Left ventricle myocardium superior (tissue), 1 donor: ENCODE results near the gene PSAT1. TPM values are rescaled to one million over a fixed set of nuclear protein-coding genes. Genes with fewer than 3 reads are reported as not detected.
"Not testable (repeated sequence)": the region's sequence is repeated elsewhere in the genome, so short reads cannot be mapped to it uniquely, and the experiment has no call there.

Source experiments
- ATAC-seq: fragments of 200-7000 bp; cut with Tn5 transposase; one replicate; pipeline ENCODE4 v1.9.1; 2020; ENCODE audit warnings: mild to moderate bottlenecking, moderate library complexity
- DNase-seq: peaks from one replicate; pipeline ENCODE4 v3.0.0-alpha.2; 2020
- intact Hi-C: fragments of 100-400 bp; cut with micrococcal nuclease; formaldehyde crosslinking; loops from one replicate; pipeline ENCODE4 v1.11.0; 2022
- long read RNA-seq: library from polyadenylated mRNA; unstranded; transcript quantifications from one replicate; pipeline ENCODE4 v2.0.0, GENCODE V29; 2021
- total RNA-seq: library from RNA; stranded (reverse); fragmentation: NEBNext Ultra II Directional; extraction: Animal tissue kit (Norgen Biotek cat#: 25700); gene quantifications from one replicate; pipeline ENCODE4 v1.2.1, GENCODE V29; 2021
- donor health status: DM: no; HTN: yes; CAD: no; lungs with severe emphysema.

Gene PSAT1
- 0.79 TPM for total RNA-seq
- long read RNA-seq: 0 reads

DNA sequence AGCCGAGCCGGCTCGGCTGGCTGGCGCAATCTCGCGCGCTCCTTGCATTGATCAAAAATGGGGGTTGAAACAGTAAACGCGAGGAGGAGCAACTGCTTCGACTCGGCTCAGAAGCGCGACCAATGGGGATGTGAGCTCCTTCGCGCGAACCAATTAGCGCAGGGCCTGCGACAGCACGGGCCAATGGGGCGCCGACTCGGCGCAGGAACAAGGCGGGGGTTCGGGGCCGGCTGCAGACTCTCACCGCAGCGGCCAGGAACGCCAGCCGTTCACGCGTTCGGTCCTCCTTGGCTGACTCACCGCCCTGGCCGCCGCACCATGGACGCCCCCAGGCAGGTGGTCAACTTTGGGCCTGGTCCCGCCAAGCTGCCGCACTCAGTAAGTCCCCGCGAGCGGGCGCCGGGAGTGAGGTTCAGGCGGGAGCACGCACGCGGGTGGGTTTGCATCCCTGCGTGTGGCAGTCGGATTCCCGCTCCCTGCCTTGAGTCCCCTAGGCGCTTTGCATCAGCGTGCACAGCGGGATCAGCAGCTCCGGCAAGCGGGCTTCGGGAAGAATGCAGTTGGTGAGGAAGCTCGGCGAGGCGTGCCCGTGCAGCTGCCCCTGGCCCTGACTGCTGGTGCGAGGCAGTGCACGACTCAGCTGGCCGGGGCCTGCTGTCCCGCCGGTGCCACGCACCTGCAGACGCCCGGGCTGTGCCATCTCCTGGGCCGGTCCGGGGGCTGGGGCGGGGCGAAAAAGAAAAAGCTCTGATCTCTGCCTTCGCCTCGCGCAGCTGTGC is at the start of gene PSAT1:
Gene PSAT1 (plus strand): TSS at position 233 of the 779 bp plus-strand sequence. CDS start 86 bp downstream, at position 319.
- peak; percentile 86 for DNase-seq
- intact Hi-C loops: no loop called here
- peak; percentile 98 for ATAC-seq

DNA sequence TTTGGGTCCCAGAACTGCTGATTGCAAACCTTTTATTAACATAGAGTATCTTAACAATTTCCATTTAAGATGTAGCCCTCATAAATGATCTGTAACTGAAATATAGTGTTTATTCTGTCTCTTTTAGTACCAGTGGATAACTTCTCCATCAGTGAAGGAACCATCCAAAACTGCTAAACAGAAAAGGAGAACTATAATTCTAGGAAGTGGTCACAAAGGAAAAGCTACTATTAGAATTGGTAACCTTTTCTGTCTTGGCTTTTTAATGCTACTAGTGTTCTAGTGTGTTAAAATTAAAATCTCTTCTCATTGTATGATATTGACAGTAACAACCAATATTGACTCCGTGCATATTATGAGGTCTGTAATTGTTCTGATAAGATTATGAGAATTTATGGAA is 48.3 kb upstream of the PSAT1 start:
- ATAC-seq (no peak), DNase-seq (no peak)
- intact Hi-C loops: no loop called here

DNA sequence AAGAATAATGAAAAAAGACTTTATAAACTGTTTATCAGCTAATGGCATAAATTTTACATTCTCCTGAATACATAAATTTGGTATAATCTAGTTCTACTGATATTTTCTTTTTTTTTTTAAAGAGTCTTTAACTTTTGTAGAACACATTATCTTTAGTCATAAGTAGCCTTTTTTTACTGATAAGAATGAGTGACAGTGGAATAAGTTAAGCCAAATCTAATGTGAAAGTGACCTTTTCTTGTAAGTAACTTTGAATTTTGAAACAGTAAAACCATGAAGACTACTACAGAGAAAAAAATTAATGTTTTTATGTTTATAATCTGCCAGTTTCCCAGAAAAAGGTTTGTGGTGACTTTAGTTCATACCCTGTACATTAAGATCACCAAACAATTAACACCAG is 47.4 kb upstream of the PSAT1 start:
- ATAC-seq: no peak
- DNase-seq: no peak

DNA sequence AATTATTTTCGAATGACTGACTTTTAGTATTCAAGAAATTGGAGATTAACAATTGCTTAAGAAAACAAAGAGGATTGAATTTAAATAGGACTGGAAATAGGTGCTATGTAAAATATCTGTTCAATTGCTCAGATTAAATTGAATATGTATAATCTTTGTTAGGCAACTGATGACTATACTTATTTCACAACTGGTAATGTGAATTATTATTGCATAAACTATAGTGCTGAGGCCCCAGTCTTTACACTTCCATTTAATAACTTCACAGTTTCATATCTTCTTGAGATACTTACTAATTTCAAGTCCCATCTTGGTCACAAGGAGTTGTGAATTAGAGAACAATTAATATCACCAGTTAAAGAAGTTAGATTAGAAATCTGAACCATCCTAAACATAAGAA is 44.3 kb upstream of the PSAT1 start:
- intact Hi-C loops: no loop called here
- DNase-seq (no peak), ATAC-seq (no peak)

More for the DNA sequence above, 47.4 kb upstream of the PSAT1 start:
- intact Hi-C loops: no loop called here

DNA sequence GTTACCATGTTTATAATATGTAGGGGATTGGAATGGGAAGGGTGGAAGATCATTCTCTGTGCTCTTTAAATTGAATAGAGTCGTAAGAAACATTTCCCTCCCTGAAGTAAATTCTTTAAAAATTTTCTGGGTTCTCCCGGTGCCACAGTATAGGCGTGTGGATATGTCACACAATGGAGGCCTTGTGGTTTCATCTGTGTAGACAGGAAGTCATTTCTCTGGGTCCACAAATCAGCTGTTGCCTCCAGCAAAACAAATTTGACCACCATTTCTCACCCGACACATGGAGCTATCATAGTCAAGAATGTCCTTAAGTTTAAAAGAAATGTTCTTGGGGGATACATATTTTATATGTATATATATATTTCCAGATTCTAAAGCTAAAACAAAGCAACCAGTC is 43.6 kb upstream of the PSAT1 start:
- intact Hi-C loops: no loop called here
- DNase-seq (no peak), ATAC-seq (no peak)

DNA sequence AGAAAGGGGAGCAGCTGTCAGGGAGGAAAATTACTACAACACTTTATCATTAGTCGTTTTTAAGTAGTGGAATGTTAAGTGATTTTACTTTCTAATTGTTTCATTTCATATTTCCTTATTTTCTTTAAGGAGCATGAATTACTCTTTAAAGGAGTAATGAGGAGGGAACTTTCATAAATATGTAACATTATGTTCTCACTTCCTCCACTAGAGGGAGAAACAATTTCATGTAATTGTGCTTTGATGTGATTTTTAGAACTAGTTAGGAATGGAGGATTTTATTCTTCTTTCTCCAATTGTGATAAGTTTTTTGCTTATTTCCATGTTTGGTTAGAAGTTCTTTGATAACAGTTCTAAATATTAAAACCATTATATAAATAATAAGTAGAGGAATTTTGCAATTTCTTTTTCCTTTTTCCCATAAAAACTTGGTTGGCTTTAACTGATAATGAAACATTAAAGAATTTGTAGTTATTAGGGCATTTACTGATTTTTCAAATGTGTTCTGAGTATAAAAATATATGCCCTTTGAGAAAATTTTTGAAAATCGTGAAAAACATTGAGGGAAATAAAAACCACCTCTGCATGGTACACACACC is 35.4 kb upstream of the PSAT1 start:
- intact Hi-C loops: no loop called here

DNA sequence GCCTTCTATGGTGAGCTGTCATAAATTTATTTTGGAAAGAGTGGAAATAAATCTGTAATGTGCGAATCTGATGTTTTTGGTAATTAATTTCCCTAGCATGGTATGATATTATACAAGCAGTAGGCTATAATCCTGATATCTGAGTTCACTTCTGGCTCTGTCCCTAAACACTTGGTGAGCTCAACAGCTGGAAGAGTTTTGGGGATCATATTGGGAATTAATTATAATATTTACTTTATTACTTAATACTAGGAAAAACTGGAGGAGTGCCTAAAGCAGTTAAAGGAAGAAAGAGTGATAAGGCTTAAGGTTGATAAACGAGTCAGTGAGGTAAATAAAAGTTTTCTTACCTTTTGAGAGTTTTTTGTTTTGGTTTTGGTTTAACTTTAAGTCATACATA is 34.3 kb upstream of the PSAT1 start:
- DNase-seq (no peak), ATAC-seq (no peak)
- intact Hi-C loops: no loop called here

More for the DNA sequence above, 35.4 kb upstream of the PSAT1 start:
- DNase-seq (no peak), ATAC-seq (no peak)

DNA sequence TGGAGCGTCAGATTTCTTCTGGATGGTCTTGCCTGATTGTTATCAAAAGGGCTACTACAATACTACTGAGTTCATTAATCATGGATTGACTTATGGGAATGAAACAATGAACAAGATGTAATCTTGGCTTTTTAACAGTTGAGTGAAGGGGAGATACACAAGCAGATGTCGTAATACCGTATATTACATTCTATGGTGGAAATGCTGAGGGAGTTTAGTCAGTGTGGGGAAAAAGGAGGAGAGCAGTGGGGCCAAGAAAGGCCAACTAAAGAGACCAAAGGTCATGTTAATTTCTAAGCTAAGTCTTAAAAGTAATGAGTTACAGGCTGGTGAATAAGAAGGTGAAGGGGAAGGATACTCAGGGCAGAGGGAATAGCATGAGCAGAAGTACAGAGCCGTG is 29.0 kb upstream of the PSAT1 start:
- DNase-seq (no peak), ATAC-seq (no peak)
- intact Hi-C loops: no loop called here

DNA sequence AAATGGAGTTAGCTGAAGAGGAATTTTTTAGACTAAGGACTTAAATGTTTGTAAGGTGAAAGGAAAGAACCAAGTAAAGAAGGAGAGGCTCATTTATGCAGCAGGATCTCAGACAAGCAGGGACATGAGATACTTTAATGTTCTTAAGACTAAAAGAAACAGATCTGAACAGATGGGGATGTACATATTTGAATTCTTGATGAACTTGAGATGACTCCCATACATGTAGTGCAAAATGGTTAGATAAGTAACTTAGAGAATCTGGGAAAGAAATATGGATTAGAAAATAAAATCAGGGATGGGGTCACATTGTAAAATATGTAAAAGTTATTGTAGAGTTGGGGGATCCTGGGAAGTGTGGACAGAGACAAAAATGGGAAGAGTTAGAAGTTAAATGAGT is 27.1 kb upstream of the PSAT1 start:
- ATAC-seq: no peak
- DNase-seq: no peak
- intact Hi-C loops: no loop called here

DNA sequence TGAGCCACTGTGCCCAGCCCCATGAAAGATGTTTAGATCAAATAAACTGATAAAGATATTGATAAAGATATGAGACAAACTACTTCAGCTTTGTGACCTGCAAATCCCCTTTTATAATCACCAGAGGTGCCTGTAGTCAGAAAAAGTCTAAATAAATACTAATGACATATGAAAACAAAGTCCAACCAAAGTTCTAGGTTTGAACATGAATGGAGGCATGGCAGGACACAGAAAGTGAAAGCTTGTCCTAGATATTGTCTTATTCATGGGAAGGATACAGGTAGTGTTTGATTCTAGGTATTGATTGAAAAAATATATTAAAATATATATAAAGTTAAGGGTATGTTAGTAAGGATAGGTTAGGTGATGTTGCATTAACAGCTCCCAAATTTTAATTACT is 24.6 kb upstream of the PSAT1 start:
- intact Hi-C loops: no loop called here
- ATAC-seq (no peak), DNase-seq (no peak)

DNA sequence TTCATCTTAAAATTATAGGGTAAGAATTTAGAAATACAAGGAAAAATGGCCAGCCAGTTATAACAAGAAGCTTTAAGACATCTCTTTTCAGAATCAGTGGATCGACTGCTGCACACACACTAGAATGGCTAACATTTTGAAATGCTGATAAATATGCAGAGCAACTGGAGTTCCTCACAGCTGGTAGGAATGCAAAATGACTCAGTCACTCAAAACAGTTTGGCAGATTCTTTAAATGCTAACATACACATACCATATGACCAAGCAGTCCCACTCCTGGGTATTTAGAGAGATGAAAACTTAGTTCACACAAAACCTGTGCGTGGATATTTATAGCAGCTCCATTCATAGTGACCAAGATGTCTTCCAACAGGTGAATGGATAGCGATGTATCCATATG is 23.2 kb upstream of the PSAT1 start:
- intact Hi-C loops: no loop called here
- ATAC-seq (no peak), DNase-seq (no peak)

DNA sequence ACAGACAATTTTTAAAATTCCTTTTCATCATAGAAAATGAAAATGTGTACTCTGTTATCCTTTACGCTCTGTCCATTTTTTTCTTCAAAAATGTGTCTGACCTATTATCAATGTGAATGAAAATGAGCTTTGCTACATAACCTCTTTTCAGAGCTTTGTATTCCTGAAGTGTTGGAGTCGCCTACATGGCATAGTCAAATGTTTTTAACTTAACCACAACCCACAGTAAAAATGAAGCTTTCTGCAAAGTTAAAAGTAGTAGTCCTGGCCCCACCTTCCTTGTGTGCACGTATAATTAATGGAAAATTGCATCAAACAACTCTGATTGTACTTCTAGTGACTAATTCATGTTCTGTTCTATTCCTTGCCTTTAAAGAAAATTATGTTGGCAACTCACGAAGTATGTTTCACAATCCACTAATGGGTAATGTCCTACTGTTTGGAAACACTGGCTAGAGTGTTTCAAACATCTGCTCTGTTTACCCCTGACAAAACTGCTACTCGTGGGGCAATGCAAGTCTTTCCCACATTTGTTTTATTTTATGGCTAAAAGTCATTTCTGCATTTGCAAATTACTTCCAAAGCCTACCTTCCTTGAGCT is 18.6 kb upstream of the PSAT1 start:
- peak; percentile 74 for ATAC-seq
- intact Hi-C loops: no loop called here

DNA sequence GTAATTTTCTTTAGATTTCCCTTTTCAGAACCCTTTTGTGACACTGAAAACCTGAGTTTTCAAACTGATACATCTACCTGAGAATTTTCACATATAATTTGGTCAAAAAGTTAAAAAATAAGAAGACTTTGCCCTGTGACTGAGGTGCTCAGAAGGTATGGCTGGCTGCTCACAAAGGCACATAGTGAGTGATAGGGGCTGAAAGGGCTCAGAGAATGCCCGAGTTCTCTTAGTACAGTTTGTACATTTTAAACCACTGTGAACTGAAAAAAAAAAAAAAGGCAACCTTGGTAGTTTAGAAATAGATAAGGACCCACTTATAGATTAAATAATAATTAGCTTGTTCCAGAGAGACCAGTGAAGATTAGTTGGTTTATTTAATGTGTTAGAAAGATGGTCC is 18.1 kb upstream of the PSAT1 start:
- DNase-seq: no peak
- intact Hi-C loops: no loop called here
- ATAC-seq: no peak

More for the DNA sequence above, 18.6 kb upstream of the PSAT1 start:
- DNase-seq: no peak

DNA sequence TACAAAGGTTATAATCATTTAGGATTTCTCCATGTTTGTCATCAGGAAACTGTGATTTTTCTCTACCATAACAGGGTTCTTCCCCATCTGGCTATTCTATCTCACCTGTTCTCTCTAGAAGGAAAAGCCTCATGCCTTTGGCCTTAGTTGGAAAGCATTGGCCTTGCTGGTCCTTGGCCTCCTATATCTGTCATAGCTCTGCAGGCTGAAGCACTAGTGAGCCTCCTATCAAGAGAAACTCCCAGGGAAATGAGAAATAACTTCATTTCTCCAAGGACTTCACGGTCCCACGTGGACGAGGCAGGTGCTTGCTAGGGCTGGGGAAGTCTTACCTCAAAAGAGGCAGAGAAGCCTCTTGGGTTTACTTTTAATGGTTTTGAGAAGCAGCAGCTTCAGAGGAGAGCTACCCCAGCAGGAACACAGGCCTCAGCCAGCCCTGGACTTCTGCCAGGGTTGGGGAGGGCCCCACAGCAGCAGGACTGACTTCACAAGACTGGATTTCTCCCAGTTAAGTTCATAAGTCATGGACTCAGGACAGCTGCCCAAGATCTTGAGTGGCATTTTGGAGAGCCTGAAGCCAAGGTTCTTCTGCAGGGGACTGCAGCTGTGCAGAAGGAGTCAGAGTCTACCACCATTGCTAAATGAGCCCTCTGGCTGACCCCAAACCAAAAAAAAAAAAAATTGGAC is 15.8 kb upstream of the PSAT1 start:
- ATAC-seq: peak; percentile 97
- intact Hi-C loops: no loop called here
- DNase-seq: peak; percentile 89

DNA sequence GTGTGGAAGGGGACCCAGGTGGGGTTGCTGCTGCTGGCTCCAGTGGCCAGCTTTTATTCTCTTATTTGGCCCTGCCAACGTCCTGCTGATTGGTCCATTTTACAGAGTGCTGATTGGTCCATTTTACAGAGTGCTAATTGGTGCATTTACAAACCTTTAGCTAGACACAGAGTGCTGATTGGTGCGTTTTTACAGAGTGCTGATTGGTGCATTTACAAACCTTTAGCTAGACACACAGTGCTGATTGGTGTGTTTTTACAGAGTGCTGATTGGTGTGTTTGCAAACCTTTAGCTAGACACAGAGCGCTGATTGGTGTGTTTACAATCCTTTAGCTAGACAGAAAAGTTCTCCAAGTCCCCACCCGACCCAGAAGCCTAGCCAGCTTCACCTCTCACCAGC is 12.7 kb upstream of the PSAT1 start:
- intact Hi-C loops, ATAC-seq, DNase-seq: not testable (repeated sequence)

DNA sequence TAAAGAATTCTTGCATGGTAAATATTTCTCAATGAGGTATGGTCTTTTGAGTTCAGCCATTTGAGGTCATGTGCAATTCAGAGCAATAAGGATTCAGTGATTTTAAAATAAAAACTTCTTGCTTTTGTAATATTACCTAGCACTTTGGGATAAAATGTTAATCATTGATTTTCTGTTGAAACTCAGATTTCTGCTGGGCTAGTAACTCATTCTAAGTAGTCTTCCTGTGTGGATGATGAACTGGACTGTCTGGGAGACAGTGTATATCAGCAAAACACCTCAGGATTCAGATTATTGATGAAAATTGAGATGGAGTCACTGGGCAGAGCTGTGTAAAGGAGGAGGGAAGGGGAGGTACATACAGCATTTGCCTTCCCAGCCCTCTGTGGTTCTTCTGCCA is 10.8 kb upstream of the PSAT1 start:
- no peak for ATAC-seq
- no peak for DNase-seq
- intact Hi-C loops: no loop called here

DNA sequence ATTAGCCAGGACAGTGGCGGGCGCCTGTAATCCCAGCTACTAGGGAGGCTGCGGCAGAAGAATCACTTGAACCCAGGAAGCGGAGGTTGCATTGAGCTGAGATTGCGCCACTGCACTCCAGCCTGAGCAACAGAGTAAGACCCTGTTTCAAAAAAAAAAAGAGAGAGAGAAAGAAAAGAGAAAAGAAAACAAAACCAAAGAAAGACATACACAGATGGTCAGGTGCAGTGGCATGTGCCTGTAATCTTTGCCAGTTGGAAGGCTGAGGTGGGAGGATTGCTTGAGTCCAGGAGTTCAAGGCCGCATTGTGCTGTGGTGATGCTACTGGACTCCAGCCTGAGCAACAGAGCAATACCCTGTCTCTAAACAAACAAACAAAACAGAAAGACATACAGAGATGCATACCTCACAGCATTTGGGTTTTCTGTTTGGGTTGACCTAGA is 10.0 kb upstream of the PSAT1 start:
- ATAC-seq: no peak
- intact Hi-C loops: no loop called here
- DNase-seq: no peak

DNA sequence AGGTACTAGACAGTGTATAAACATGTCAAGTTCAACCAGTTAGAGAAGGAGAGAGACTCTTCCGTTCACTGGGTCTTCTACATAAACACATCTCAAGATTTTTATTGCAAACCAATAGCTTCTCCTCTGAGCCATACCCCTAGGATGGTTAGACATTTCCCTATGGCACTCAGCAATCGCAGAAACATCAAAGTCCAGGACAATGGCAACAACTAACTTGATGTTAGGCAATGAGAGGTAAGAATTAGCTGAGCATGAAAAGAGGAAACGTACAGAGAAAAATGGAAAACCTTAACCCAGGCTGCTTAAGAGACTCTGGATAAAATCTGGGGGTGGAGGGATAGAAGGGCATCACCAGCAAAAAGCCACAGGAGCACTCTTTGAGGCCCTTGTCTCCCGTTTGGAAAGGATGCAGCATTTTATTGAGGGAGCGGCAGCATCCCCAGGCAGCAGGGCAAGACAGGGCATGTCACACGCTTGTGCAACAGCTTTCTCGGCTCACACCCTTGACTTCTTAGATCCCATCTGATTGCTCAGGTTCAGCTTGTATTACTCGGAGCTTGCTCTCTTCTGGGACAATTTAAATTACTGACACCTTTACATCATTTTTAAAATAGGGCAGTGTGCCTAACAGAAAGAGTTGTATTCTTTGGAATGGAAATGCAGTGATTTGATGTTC is 8.6 kb upstream of the PSAT1 start:
- DNase-seq: no peak
- no peak for ATAC-seq
- intact Hi-C loops: no loop called here

DNA sequence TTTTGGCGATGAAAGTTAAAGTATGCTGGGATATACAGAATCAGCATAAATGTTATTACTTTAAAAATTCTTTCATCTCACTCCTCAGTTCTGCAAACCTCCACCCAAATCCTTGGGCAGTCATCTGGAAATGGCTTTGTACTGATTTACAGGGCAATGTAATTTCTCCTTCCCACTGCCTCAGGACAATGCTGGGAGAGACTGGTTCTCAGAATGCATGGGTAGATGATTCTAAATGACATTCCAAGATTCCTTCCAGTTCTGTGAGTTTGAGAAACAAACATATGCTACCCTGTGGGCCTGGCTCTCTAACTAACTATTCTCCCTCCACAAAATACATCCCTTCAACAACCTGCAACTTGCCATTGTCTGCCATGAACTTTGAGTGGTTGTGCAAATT is 7.5 kb upstream of the PSAT1 start:
- no peak for DNase-seq
- intact Hi-C loops: no loop called here
- ATAC-seq: no peak
